IPS-15b (cell line): ENCODE measurements around the gene NEDD4L.
"Not testable (repeated sequence)": the region's sequence is repeated elsewhere in the genome, so short reads cannot be mapped to it uniquely, and the experiment has no call there.

Experiments used
- H3K27me3 ChIP-seq: one replicate; pipeline ENCODE4 v1.6.1; 2013; ENCODE audit warnings: low read length; ENCODE audit not compliant: control insufficient read depth, insufficient read depth
- H3K36me3 ChIP-seq: one replicate; pipeline ENCODE4 v1.6.1; 2013; ENCODE audit warnings: low read length; ENCODE audit not compliant: control insufficient read depth, insufficient read depth
- H3K4me1 ChIP-seq: one replicate; pipeline ENCODE4 v1.6.1; 2013; ENCODE audit warnings: mild to moderate bottlenecking, low read length; ENCODE audit not compliant: control insufficient read depth, insufficient read depth
- H3K4me3 ChIP-seq: one replicate; pipeline ENCODE4 v1.5.1; 2013; ENCODE audit warnings: low read depth, low read length
- H3K9ac ChIP-seq: one replicate; pipeline ENCODE4 v1.6.1; 2013; ENCODE audit warnings: low read depth, mild to moderate bottlenecking, low read length
- H3K9me3 ChIP-seq: one replicate; pipeline ENCODE4 v1.6.1; 2013; ENCODE audit warnings: mild to moderate bottlenecking, low read length; ENCODE audit not compliant: control insufficient read depth, insufficient read depth

Gene NEDD4L

GRCh38 chr18:58431215-58431614 lies 387.2 kb downstream of the NEDD4L start:
- Histone ChIP-seq H3K27me3 (no peaks in the 10 kb centered on the region), H3K9ac (no peak overlapping the region), H3K4me1 (no peaks in the 10 kb centered on the region), H3K36me3 (no peaks in the 10 kb centered on the region), H3K9me3 (no peaks in the 10 kb centered on the region), H3K4me3 (no peak overlapping the region)

GRCh38 chr18:58432050-58432727 lies 388.2 kb downstream of the NEDD4L start:
- H3K36me3 ChIP-seq: no peaks in the 10 kb centered on the region
- no peak overlapping the region for H3K4me3 ChIP-seq
- no peaks in the 10 kb centered on the region for H3K9me3 ChIP-seq
- no peaks in the 10 kb centered on the region for H3K27me3 ChIP-seq
- H3K4me1 ChIP-seq: no peaks in the 10 kb centered on the region
- no peak overlapping the region for H3K9ac ChIP-seq

GRCh38 chr18:58435221-58436005 lies 391.4 kb downstream of the NEDD4L start:
- H3K9me3 ChIP-seq, H3K4me3 ChIP-seq, H3K4me1 ChIP-seq, H3K36me3 ChIP-seq, H3K27me3 ChIP-seq, H3K9ac ChIP-seq: not testable (repeated sequence)

- no peak overlapping the region for H3K4me3 ChIP-seq
- no peaks in the 10 kb centered on the region for H3K36me3 ChIP-seq
- H3K27me3 ChIP-seq: no peaks in the 10 kb centered on the region
- H3K4me1 ChIP-seq: no peaks in the 10 kb centered on the region
- no peak overlapping the region for H3K9ac ChIP-seq
- H3K9me3 ChIP-seq: no peaks in the 10 kb centered on the region
Observed at GRCh38 chr18:58438161-58438957, 394.3 kb downstream of the NEDD4L start.

- H3K9ac ChIP-seq: no peak overlapping the region
- H3K4me3 ChIP-seq: no peak overlapping the region
- H3K36me3 ChIP-seq: no peaks in the 10 kb centered on the region
- peaks cover 2% of the 10 kb centered on the region for H3K4me1 ChIP-seq
- no peaks in the 10 kb centered on the region for H3K9me3 ChIP-seq
- no peaks in the 10 kb centered on the region for H3K27me3 ChIP-seq
Observed at GRCh38 chr18:58438958-58439300, 394.9 kb downstream of the NEDD4L start.

- Histone ChIP-seq H3K4me3 (no peak overlapping the region), H3K27me3 (no peaks in the 10 kb centered on the region), H3K36me3 (no peaks in the 10 kb centered on the region), H3K4me1 (peaks cover 10% of the 10 kb centered on the region), H3K9me3 (no peaks in the 10 kb centered on the region), H3K9ac (no peak overlapping the region)
Observed at GRCh38 chr18:58443671-58444070, 399.6 kb downstream of the NEDD4L start.

GRCh38 chr18:58446391-58447060 lies 402.5 kb downstream of the NEDD4L start:
- H3K4me1 ChIP-seq: peaks cover 10% of the 10 kb centered on the region
- no peak overlapping the region for H3K9ac ChIP-seq
- H3K4me3 ChIP-seq: no peak overlapping the region
- no peaks in the 10 kb centered on the region for H3K9me3 ChIP-seq
- H3K27me3 ChIP-seq: no peaks in the 10 kb centered on the region
- no peaks in the 10 kb centered on the region for H3K36me3 ChIP-seq

GRCh38 chr18:58447402-58448095 lies 403.5 kb downstream of the NEDD4L start:
- no peak overlapping the region for H3K4me3 ChIP-seq
- H3K4me1 ChIP-seq: peaks cover 10% of the 10 kb centered on the region
- H3K9me3 ChIP-seq: no peaks in the 10 kb centered on the region
- H3K36me3 ChIP-seq: no peaks in the 10 kb centered on the region
- no peak overlapping the region for H3K9ac ChIP-seq
- no peaks in the 10 kb centered on the region for H3K27me3 ChIP-seq

- Histone ChIP-seq H3K4me3 (no peak overlapping the region), H3K9me3 (no peaks in the 10 kb centered on the region), H3K4me1 (peaks cover 5% of the 10 kb centered on the region), H3K36me3 (no peaks in the 10 kb centered on the region), H3K9ac (no peak overlapping the region), H3K27me3 (no peaks in the 10 kb centered on the region)
Observed at GRCh38 chr18:58449464-58449863, 405.4 kb downstream of the NEDD4L start.
